NCI-H1694 treated with DMSO at 0.1 percent for 48 hours (cell line): ENCODE data around the gene VILL.
"Not testable (repeated sequence)": the region's sequence is repeated elsewhere in the genome, so short reads cannot be mapped to it uniquely, and the experiment has no call there.

ENCODE experiments used
- DNase-seq: peaks from one replicate; lab custom pipeline; 2025; lab: John Stamatoyannopoulos, UW

The VILL gene

DNA sequence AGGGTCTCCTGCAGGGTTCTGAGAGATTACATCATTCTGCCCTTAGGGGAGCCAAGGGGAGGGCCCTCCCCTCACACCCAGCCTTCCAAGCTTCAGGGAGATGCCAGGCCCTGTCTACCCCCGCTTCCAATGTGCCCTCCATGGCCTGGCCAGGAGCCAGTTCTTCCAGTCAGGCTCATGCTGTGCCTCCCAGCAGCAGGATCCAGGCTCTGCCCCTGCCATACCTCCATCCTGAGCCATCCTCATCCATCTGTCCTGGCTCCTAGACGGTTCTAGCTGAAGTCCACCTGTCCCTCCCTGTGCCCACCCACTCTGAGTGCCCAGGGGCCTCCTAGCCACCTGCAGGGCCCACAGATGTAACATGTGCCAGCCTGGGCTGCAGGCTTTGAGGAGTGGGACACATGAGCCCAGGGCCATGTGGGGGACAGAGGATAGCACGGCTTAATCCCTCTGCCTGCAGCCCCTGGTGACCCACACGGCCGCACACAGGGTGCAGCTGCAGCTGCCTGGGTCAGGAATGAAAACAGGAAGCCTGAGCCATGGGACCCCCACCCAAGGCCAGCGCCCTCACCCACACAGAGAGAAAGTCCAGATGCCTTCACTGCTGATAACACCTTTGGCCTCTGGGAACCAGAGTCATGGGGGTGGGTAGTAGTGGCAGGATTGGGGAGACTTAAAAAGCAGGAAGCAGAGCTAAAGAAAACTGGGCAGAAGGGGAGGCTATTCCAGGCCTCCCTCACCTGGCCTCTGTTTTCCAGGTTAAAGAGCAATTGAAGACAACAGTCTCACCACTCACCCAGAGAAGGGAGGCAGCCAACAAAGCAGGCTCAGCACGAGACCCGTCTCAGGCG is 27.1 kb downstream of the VILL start:
- no peak for DNase-seq

- no peak for DNase-seq
Measured at GRCh38 chr3:38018296-38019266, 28.0 kb downstream of the VILL start.

DNA sequence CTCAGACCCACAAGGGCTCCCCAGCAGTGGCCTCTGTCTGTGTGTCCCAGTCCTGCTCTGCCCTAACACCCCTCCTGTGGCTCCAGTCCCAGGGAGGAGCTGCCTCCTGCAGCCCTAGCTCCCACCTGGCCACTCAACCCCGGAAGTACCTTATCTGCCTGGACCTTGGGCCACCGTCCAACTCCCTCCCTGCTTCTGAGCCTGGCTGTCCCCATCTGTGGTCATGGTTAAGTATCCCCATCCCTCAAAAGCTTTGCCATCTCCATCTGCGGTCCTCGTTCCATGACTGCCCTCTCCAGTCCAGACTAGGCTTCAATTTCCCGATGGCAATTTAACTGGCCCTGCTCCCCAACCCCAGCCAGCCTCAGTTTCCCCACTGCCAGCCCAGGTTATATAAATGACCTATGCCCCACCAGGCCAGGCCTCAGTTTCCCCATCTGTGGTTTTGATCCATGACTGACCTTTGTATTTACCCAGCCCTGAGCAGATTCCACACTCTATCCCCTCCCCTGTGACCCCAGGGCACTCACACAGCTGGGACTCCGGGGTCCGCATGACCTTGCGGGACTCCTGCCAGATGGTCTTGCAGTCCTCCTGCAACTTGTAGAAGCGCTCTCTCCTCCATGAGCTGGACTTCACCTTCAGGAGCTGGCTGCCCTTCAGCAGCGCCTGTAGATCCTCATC is 29.2 kb downstream of the VILL start:
- no peak for DNase-seq

DNA sequence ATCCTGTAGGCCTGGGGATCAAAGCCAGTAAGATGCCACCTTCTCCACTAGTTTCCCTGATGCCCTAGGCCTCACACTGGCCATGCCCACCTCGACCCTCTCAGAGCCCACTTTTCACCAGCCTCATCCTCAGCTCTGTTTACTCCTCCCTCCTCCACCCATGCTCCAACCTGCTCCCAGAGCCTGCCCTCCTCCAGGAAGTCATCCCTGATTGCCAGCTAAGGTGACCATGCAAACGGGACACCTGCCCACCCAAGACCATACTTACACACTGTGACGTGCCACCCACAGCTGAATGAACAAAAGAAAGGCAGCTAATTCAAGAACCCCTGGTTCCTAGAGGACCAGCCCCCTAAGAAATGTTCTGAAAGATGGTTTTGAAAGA is 29.7 kb downstream of the VILL start:
- no peak for DNase-seq

DNA sequence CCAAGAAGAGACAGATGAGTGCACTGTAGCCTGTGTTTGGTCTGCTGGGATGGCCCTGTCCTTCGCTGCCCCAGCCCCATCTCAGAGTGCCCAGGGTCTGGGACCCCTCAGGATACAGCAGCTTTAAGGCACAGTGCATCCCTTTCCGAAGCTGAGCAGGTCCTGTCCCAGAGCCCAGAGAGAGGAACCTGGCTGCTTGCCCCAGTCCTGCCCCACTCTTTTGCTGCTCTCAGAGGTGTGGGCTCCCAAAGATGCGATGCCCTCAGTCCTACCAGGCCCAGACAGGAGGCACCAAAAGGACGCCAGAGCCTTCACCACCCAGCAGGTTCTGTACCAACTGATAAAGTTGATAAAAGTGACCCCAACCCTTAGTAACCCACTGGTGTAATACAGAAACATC is 30.6 kb downstream of the VILL start:
- DNase-seq, result no peak

- DNase-seq, result no peak
Measured at GRCh38 chr3:38022301-38022700, 31.7 kb downstream of the VILL start.

DNA sequence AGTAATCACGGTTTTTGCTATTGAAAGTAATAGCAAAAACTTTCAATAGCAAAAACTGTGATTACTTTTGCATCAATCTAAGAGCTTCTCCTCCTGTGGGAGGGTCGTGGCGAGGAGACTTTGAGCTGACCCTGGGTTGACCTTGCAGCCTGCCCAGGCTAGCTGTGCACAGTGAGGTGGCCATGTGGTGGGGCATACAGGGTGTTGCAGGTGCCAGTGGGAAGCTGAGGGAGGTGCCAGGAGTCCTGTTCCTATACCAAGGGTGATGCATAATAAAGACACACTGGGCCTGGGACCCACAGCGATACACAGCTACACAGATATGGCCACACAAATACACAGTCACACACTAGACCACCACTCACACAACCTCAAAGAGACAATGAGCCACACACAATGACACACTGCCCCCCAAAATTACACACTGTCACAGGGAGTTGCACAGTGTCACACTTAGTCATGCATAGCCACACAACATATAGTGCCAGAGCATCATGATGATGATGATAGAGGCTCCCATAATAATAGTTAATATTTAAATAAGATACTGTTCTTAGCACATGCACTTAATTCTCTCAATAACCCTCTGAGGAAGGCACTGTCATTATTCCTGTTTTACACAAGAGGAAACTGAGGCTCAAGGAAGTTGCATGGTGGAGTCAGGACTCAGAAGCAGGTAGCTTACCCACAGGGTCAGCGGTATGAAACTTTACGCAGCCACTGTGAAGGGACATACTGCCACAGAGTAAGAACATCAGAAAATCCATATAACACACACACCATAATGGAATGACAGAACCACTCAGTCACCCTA is 32.5 kb downstream of the VILL start:
- no peak for DNase-seq

DNA sequence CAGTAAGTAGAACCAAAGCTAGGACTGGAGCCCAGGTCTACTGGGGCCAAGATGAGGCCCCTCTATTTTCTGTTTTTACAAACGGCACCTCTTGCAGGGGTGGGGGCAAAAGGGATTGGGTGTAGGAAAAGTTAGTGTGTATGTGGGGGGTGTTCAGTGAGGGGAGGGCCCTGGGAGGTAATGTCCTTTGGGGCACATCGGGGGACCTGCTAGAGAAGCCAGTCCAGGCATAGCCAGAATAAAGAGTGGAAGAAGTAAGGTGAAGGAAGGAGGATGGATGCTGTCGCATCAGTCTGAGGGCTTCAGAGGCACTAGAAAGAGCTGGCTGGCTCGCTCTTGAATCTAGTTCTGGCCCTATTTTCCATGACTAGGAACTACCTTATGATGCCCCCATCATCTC is 36.3 kb downstream of the VILL start:
- DNase-seq, result no peak

GRCh38 chr3:38027466-38028465 is 37.2 kb downstream of the VILL start:
- DNase-seq, result no peak

- DNase-seq, result no peak
Measured at GRCh38 chr3:38028621-38029361, 38.2 kb downstream of the VILL start.

DNA sequence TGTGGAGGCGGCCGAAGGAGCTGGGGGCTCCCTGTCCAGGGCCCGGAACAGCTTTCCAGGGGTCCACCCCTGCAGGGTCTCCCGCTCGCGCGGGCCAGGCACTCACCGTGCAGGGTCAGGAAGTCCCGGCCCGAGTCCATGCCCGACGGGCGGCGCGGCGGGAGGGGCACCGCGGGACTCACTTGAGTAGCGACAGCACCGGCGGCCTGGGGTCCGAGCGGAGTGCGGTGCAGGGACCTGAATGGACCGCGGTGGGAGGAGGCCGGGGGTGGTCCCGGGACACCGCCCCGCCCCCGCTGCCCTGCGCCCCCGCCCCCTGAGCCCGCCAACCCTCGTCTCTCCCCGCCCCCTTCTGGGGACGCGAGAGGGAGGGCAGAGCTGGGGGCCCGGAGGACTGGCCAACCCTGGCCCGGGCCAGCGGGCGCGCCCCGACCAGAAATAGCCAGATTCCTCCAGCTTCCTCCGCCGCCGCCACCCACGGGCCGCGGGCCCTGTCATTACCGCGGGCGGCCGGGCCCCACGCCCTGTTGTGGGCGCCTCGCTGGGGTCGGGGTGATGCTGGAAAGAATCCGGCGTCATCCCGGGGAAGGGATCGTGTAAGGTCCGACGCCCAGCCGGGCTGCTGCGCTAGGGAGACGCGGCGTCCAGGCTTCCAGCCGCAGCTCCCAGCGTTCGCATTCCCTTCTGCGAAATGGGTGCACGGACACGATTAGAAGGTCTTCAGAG is 39.0 kb downstream of the VILL start, which contains the start of gene PLCD1:
Gene PLCD1 (minus strand): TSS at position 243 of the 726 bp plus-strand sequence. CDS start 103 bp downstream, at position 140.
- no peak for DNase-seq

GRCh38 chr3:38030126-38031021 is 39.8 kb downstream of the VILL start:
- DNase-seq, result no peak

DNA sequence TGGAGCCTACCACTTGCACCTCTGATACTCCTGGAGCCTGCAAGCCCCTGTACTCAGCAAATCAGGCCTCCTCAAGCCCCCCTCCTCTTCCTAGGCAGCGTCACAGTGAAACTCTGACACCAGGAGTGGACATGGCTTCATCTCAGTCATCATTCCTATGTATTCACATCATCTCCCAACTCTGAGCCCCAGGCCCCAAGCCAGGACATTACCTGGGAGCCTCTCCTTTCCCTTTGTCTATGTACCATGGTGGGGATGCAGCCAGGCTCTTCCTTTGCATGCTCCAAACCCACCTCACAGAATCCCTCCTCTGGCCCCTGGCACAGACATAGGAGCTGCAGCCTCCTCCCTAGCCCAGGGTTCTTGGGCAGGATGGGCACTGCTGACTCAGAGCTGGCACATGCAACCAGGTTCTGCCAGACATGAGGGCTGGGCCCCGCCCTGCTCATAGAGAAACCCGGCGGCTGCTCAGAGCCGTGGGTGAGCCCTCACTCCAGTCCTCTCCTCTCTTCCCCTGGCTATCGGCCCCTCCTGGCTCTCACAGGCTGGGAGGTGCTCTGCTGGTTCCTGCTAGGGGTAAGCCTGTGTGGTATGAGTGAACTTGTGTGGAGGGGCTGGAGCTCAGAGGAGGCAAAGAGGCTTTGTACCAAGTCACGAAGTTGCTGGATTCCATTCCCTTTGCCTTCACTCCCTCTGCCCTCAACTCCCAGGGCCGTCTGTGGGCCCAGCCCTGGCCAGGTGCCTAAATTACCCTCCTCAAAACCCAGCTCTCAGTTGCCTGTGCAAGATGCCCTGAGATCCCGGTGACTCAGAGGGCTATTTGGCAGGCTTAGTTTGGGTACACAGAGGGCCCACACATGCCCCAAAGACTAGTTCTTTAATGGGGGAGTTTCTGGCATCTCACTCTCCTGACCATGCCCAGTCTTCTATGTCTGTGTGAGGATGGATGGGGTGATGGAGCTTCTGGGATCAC is 40.7 kb downstream of the VILL start:
- no peak for DNase-seq

DNA sequence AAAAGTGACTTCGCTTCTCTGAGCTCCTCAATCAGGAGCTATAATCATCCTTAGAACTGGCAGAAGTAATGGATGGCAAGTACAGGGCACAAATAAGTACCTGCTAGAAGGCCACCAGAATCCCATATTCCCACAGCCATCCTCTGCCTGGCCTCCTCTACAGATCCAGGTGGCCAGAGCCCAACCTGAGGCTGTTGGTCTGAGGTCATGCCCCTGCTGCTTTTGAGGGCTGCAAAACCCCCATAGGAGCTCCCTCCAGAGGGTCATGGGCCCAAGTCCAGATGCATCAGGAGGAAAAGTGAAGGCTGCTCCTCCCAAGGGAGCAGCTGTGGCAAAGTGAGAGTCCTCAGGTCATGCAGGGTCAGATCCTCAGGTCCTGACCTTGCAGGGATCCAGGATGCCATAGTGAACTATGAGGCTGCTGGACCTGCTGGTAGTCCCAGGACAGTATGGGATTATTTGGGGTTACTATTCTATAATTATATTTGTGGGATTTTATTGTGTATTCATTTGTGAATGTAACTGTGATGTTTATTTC is 41.8 kb downstream of the VILL start:
- DNase-seq, result no peak

DNA sequence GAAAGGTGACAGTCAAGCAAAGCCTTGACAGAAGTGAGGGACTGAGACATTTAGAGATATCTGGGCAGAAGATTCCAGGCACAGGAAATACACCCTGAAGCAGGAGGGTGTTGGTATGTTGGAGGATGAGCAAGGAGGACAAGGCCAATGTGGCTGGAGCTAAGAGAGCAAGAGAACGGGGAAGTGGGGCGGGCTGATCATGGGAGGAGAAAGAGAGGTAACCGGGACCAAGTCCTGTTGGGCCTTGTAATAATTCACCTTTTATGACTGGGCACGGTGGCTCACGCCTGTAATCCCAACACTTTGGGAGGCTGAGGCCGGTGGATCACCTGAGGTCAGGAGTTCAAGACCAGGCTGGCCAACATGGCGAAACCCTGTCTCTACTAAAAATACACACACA is 43.0 kb downstream of the VILL start:
- not testable (repeated sequence) for DNase-seq

GRCh38 chr3:38034335-38034734 is 43.7 kb downstream of the VILL start:
- not testable (repeated sequence) for DNase-seq
